NB4 (cell line): ENCODE results near the gene KLC3.

Experiments used
- DNase-seq: peaks from one replicate; pipeline ENCODE4 v3.0.0; 2010; ENCODE audit warnings: low read depth
- H3K4me3 ChIP-seq: one replicate; pipeline ENCODE4 v1.5.1; 2011; ENCODE audit warnings: mild to moderate bottlenecking, low read depth, low read length, moderate library complexity
- CTCF ChIP-seq: IDR thresholded peaks from one replicate; pipeline ENCODE4 v1.5.1; 2012; ENCODE audit warnings: low read depth, low read length
- MAX ChIP-seq: IDR thresholded peaks from 2 replicates; pipeline ENCODE4 v1.6.1; 2011; ENCODE audit warnings: low read depth, low read length
- MYC ChIP-seq: IDR thresholded peaks from 2 replicates; pipeline ENCODE4 v1.6.1; 2011; ENCODE audit warnings: low read depth, low read length
- POLR2A ChIP-seq: IDR thresholded peaks from 2 replicates; pipeline ENCODE4 v1.6.1; 2011; ENCODE audit warnings: mild to moderate bottlenecking; ENCODE audit not compliant: insufficient read length; ENCODE audit errors: extremely low read depth

The KLC3 gene

GRCh38 chr19:45385392-45386221 lies 45.1 kb downstream of the KLC3 start:
- no peak for DNase-seq
- no peak for TF ChIP-seq CTCF
- no peak for TF ChIP-seq MAX
- no peak for TF ChIP-seq POLR2A
- TF ChIP-seq MYC, result no peak

GRCh38 chr19:45391346-45391745 lies 50.8 kb downstream of the KLC3 start:
- no peak overlapping the region for H3K4me3 ChIP-seq
- TF ChIP-seq POLR2A (no peak), MAX (no peak), CTCF (no peak), MYC (no peak)
- peak; percentile 34 for DNase-seq

More at GRCh38 chr19:45385392-45386221, 45.1 kb downstream of the KLC3 start:
- no peak overlapping the region for H3K4me3 ChIP-seq

- DNase-seq, result no peak
- TF ChIP-seq CTCF (no peak), MYC (no peak), POLR2A (no peak), MAX (no peak)
- H3K4me3 ChIP-seq, result no peak overlapping the region
Observed at GRCh38 chr19:45391871-45392665, 51.5 kb downstream of the KLC3 start.

- no peak overlapping the region for H3K4me3 ChIP-seq
- DNase-seq, result peak; percentile 36
- TF ChIP-seq POLR2A (no peak), CTCF (peak; percentile 28)
Observed at GRCh38 chr19:45395821-45396617, 55.5 kb downstream of the KLC3 start.

GRCh38 chr19:45400192-45400591 lies 59.6 kb downstream of the KLC3 start:
- no peak overlapping the region for H3K4me3 ChIP-seq
- DNase-seq, result no peak
- TF ChIP-seq CTCF (no peak), MYC (no peak), MAX (no peak), POLR2A (no peak)
